ENCODE results near the gene CASP7. TPM values are rescaled to one million over a fixed set of nuclear protein-coding genes. Genes with fewer than 3 reads are reported as not detected.

The CASP7 gene
- total and polyA plus RNA-seq, 2 donors (not counting 1 experiment from before 2014, with no cell fraction given): 5.7 to 23.9 TPM

- no peak overlapping the region for H3K4me3 ChIP-seq (ENCODE audit: control extremely low read depth in 1 of 5, extremely low read depth in 1 of 5, insufficient read depth in 1 of 5, low read depth in 2 of 5, low read length in 4 of 5)
- peaks cover 3% of the 10 kb centered on the region for H3K9me3 Mint-ChIP-seq (ENCODE audit: insufficient read depth)
- no peaks in the 10 kb centered on the region for H3K36me3 ChIP-seq (replicated peaks in 1 of 2; ENCODE audit: control extremely low read depth in 1 of 2, control insufficient read depth in 1 of 2, extremely low read depth in 1 of 2, insufficient read depth in 2 of 2, low read length in 1 of 2)
- peaks cover 0 to 3% (median 0%) of the 10 kb centered on the region in 3 donors for H3K9me3 ChIP-seq (ENCODE audit: control extremely low read depth in 1 of 3, control insufficient read depth in 2 of 3, insufficient read depth in 1 of 3, low read length in 2 of 3)
- no peaks in the 10 kb centered on the region for H3K4me1 Mint-ChIP-seq
- intact Hi-C loops (cut with micrococcal nuclease): no loop called here
- peaks cover 24% of the 10 kb centered on the region for H3K27me3 Mint-ChIP-seq
- TF ChIP-seq EZH2 (IDR thresholded peaks at IDR 0.05; ENCODE audit: borderline replicate concordance, insufficient read depth, low read depth, low read length, poor library complexity, severe bottlenecking) (no peak), CTCF (IDR thresholded peaks at IDR 0.05) (no peak)
- H3K4me3 Mint-ChIP-seq: no peak overlapping the region
- ChIA-PET POLR2A (no interaction called here), CTCF (no interaction called here)
- no peaks in the 10 kb centered on the region for H4K20me1 ChIP-seq (ENCODE audit: control insufficient read depth, insufficient read depth, low read length, poor library complexity, severe bottlenecking)
- H3K79me2 ChIP-seq (ENCODE audit: control insufficient read depth, insufficient read depth, low read length): no peaks in the 10 kb centered on the region
- ATAC-seq (ENCODE audit: low read depth): no peak
- H3K9ac ChIP-seq (ENCODE audit: low read length): no peak overlapping the region
- H3K27ac ChIP-seq (ENCODE audit: low read length in 2 of 2): no peak overlapping the region
- H2AFZ ChIP-seq (ENCODE audit: insufficient read depth, low read depth, low read length, poor library complexity, severe bottlenecking): no peak overlapping the region
- peaks cover 0 to 4% (median 0%) of the 10 kb centered on the region in 4 experiments for H3K27me3 ChIP-seq (replicated peaks in 1 of 4; ENCODE audit: control extremely low read depth in 1 of 4, control insufficient read depth in 3 of 4, insufficient read depth in 4 of 4, low read length in 3 of 4)
- H3K4me2 ChIP-seq (replicated peaks; ENCODE audit: low read depth, low read length, poor library complexity, severe bottlenecking): no peak overlapping the region
- WGBS (ENCODE audit: insufficient coverage): 100% methylated on average over 1 of the region's 2 CpGs
- no peak overlapping the region for H3K27ac Mint-ChIP-seq
- H3K4me1 ChIP-seq (ENCODE audit: control insufficient read depth in 2 of 2, insufficient read depth in 2 of 2, low read length in 2 of 2): no peaks in the 10 kb centered on the region
- no peak for DNase-seq
These were observed 62.8 kb downstream of the CASP7 start for GRCh38 chr10:113742466-113742865.

GRCh38 chr10:113743594-113743993 lies 63.9 kb downstream of the CASP7 start:
- Histone ChIP-seq H3K4me3 (ENCODE audit: control extremely low read depth in 1 of 5, extremely low read depth in 1 of 5, insufficient read depth in 1 of 5, low read depth in 2 of 5, low read length in 4 of 5) (no peak overlapping the region), H3K4me2 (replicated peaks; ENCODE audit: low read depth, low read length, poor library complexity, severe bottlenecking) (no peak overlapping the region), H3K4me1 (ENCODE audit: control insufficient read depth in 2 of 2, insufficient read depth in 2 of 2, low read length in 2 of 2) (no peaks in the 10 kb centered on the region), H3K79me2 (ENCODE audit: control insufficient read depth, insufficient read depth, low read length) (no peaks in the 10 kb centered on the region), H4K20me1 (ENCODE audit: control insufficient read depth, insufficient read depth, low read length, poor library complexity, severe bottlenecking) (no peaks in the 10 kb centered on the region), H3K9me3 (ENCODE audit: control extremely low read depth in 1 of 3, control insufficient read depth in 2 of 3, insufficient read depth in 1 of 3, low read length in 2 of 3) (peaks cover 0 to 3% (median 0%) of the 10 kb centered on the region in 3 donors), H2AFZ (ENCODE audit: insufficient read depth, low read depth, low read length, poor library complexity, severe bottlenecking) (no peak overlapping the region), H3K36me3 (replicated peaks in 1 of 2; ENCODE audit: control extremely low read depth in 1 of 2, control insufficient read depth in 1 of 2, extremely low read depth in 1 of 2, insufficient read depth in 2 of 2, low read length in 1 of 2) (no peaks in the 10 kb centered on the region), H3K27ac (ENCODE audit: low read length in 2 of 2) (no peak overlapping the region), H3K27me3 (replicated peaks in 1 of 4; ENCODE audit: control extremely low read depth in 1 of 4, control insufficient read depth in 3 of 4, insufficient read depth in 4 of 4, low read length in 3 of 4) (peaks cover 0 to 4% (median 0%) of the 10 kb centered on the region in 4 experiments), H3K9ac (ENCODE audit: low read length) (no peak overlapping the region)
- ChIA-PET POLR2A (no interaction called here), CTCF (no interaction called here)
- H3K27me3 Mint-ChIP-seq: peaks cover 26% of the 10 kb centered on the region
- ATAC-seq (ENCODE audit: low read depth) (no peak), DNase-seq (no peak)
- H3K4me1 Mint-ChIP-seq: no peaks in the 10 kb centered on the region
- no peak overlapping the region for H3K4me3 Mint-ChIP-seq
- H3K27ac Mint-ChIP-seq: no peak overlapping the region
- intact Hi-C loops (cut with micrococcal nuclease): no loop called here
- peaks cover 3% of the 10 kb centered on the region for H3K9me3 Mint-ChIP-seq (ENCODE audit: insufficient read depth)
- no peak for TF ChIP-seq EZH2 (IDR thresholded peaks at IDR 0.05; ENCODE audit: borderline replicate concordance, insufficient read depth, low read depth, low read length, poor library complexity, severe bottlenecking)
- TF ChIP-seq CTCF (IDR thresholded peaks at IDR 0.05): no peak

Data from B cell (primary cell).